GM18861 (cell line): Measurements from ENCODE around the gene IL18BP.

Source experiments
- ATAC-seq: cut with Tn5 transposase; IDR thresholded peaks from one replicate; pipeline ENCODE4 v1.9.1; 2021; ENCODE audit not compliant: unreplicated experiment

IL18BP gene

DNA sequence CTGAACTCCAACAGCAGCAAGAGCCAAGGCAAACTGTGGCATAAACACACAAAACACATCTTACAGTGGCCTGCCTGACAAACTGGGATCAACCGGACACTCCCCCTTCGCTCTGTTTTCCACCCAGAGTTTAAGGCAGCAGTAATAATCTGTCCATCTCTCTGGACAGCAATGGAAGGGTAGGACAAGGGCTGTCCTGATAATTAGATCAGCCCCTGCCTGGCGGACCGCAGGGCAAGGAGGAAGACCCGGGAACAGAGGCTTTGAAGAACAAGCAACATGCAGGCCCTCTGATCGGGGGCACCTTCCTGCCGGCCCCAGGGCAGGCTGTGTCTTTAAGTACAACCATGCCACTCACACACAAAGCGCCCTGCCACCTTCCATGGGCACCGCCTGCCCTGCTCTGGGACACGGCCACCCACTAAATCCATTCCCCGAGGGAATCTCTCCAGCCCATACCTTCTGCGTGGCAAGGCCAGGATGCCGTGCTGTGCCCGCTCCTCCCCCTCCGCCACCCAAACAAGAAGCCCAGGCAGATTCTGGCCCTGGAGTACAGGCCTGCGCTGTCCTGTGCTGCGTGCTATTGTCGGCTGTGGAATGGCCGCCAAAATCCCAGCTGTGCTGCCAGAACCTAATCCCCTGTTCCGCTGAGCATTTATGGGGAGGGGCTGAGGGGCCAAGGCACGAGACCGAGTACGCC is 42.8 kb downstream of the IL18BP start:
- ATAC-seq: no peak

DNA sequence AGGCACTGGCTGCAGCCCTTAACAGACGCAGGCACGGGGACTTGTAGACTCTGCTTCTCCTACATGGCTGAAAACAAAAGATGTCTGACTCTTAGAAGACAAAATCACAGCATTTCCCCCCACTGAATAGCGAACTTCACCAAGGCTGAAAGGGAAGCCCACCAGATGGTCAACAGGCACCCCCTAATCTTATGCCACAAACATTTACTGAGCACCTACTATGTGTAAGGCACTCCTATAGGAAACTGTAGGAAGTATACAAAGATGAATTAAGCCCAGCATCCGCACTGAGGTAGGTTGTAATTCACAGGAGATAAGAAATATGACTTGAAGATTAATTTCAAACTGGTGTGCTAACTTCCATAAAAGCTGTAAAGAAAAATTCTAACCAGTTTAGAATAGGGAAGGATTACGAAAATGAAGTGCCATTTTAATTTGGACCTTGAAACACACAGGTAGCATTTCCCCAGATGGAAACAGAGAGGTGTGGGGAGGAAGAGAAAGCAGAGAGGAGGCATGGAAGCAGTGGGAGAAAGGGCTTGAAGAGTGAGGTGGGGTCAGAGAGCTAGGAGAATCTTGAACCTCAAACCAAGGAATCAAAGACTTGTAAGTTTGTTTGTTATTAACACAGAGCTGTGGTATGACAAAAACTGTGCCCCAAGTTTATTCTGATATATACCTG is 43.5 kb downstream of the IL18BP start:
- no peak for ATAC-seq

DNA sequence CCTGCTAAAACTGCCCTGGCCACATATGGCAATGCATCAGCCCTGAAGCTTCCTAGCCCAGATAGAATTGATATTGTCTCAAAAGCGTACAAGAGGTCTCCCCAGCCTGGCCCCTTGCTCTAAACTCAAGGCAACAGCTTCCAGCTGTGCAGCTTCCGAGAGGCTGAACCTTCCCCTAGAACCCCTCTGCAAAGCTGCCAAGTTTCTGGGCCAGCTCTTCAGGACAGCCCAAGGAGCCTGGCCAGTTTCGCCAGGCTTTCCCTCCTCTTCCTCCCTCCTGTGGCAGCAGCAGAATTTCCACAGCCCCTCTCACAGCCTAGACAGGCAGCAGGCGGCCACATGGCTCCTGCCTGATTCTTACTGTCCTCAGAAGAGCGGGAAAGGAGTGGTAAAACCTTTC is 47.1 kb downstream of the IL18BP start:
- ATAC-seq: no peak

DNA sequence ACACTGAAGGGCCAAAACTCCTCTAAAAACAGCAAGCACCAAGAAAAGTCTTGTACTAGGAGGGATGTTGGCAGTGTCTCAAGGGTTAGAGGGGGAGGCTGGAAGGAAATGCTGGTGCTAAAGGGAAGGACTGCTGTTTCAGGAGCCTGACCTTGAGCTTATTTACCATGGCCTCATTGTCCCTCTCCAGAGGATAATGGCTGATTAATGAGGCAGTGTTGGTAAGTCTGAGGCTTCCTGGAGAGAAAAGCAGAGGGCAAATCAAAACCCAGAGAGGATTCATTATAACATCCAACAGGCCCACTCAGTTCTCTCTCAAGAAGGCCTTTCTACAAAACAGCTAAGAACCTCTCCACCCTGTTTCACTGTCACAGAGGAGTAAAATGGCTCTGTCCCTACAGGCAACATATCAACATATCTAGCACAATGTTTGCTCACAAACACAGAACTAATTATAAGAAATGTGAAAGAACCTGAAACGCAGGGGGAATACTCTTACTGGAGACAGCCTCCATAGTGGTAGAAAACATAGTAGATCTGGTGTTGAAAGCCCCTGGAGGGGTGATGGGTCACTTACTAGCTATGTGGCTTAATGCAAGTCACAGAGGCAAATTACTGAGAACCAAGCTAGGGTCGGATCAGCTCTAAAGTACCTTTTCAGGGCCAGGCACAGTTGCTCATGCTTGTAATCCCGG is 50.2 kb downstream of the IL18BP start:
- ATAC-seq: no peak
